ENCODE data around the gene KLHDC3. TPM values are rescaled to one million over a fixed set of nuclear protein-coding genes. Genes with fewer than 3 reads are reported as not detected.

The KLHDC3 gene
- total and polyA plus RNA-seq, 5 donors, result 97.3 to 176 (median 158) TPM

GRCh38 chr6:43013097-43013842, 779 bp upstream of the KLHDC3 start:
- ATAC-seq, result peak in 1 of 2 donors; percentile 49
- intact Hi-C loops (cut with DNase I), result loop anchor here in 2 of 4 donors (5.0 kb wide), 2 partner anchors 39 to 129 kb away; partner anchors contain the start of gene CUL7 (in 1 of the 2)
- no peak for DNase-seq
- H3K4me3 ChIP-seq (ENCODE audit: low read length), result peak overlapping the region; percentile 78
- H3K27me3 ChIP-seq (ENCODE audit: control insufficient read depth, insufficient read depth), result no peaks in the 10 kb centered on the region
- 3% methylated on average over 25 of the region's 25 CpGs for WGBS
- H3K9me3 ChIP-seq (ENCODE audit: control insufficient read depth, low read length), result no peaks in the 10 kb centered on the region
- peaks cover 3% of the 10 kb centered on the region for H3K4me1 ChIP-seq (ENCODE audit: control insufficient read depth, insufficient read depth, low read length)
- peak overlapping the region; percentile 59 for H3K27ac ChIP-seq (ENCODE audit: low read length)

GRCh38 chr6:43014434-43014909, 423 bp downstream of the KLHDC3 start:
- no peak for DNase-seq
- Histone ChIP-seq H3K27me3 (ENCODE audit: control insufficient read depth, insufficient read depth) (no peaks in the 10 kb centered on the region), H3K4me1 (ENCODE audit: control insufficient read depth, insufficient read depth, low read length) (peaks cover 3% of the 10 kb centered on the region), H3K9me3 (ENCODE audit: control insufficient read depth, low read length) (no peaks in the 10 kb centered on the region), H3K27ac (ENCODE audit: low read length) (peak overlapping the region; percentile 28), H3K4me3 (ENCODE audit: low read length) (peak overlapping the region; percentile 49)
- ATAC-seq, result no peak
- under 1% methylated on average over 7 of the region's 7 CpGs for WGBS
- intact Hi-C loops (cut with DNase I), result loop anchor here in 2 of 4 donors (5.0 kb wide), 2 partner anchors 38 to 128 kb away; partner anchors contain the start of gene CUL7 (in 1 of the 2)

- Histone ChIP-seq H3K27me3 (ENCODE audit: control insufficient read depth, insufficient read depth) (no peaks in the 10 kb centered on the region), H3K9me3 (ENCODE audit: control insufficient read depth, low read length) (no peaks in the 10 kb centered on the region), H3K4me1 (ENCODE audit: control insufficient read depth, insufficient read depth, low read length) (peaks cover 6% of the 10 kb centered on the region), H3K4me3 (ENCODE audit: low read length) (no peak overlapping the region), H3K27ac (ENCODE audit: low read length) (peak overlapping the region; percentile 46)
- intact Hi-C loops (cut with DNase I), result loop anchor here in 1 of 4 donors (5.0 kb wide), 1 partner anchor 36 kb away; the partner anchor contains the start of gene CUL7
- DNase-seq, result peak in 1 of 3 donors; percentile 25
- 63% methylated on average over 7 of the region's 7 CpGs for WGBS
- no peak for ATAC-seq
Observed at GRCh38 chr6:43016176-43016942, 2.3 kb downstream of the KLHDC3 start.

GRCh38 chr6:43016943-43017334, 2.9 kb downstream of the KLHDC3 start:
- WGBS, result 69% methylated on average over 12 of the region's 12 CpGs
- H3K27ac ChIP-seq (ENCODE audit: low read length), result peak overlapping the region; percentile 46
- DNase-seq (peak in 2 of 3 donors; percentile 71 to 72), ATAC-seq (no peak)
- no peak overlapping the region for H3K4me3 ChIP-seq (ENCODE audit: low read length)
- intact Hi-C loops (cut with DNase I), result loop anchor here in 1 of 4 donors (5.0 kb wide), 1 partner anchor 35 kb away; the partner anchor contains the start of gene CUL7
- peaks cover 6% of the 10 kb centered on the region for H3K4me1 ChIP-seq (ENCODE audit: control insufficient read depth, insufficient read depth, low read length)
- H3K9me3 ChIP-seq (ENCODE audit: control insufficient read depth, low read length), result no peaks in the 10 kb centered on the region
- no peaks in the 10 kb centered on the region for H3K27me3 ChIP-seq (ENCODE audit: control insufficient read depth, insufficient read depth)

GRCh38 chr6:43019152-43019551, 5.1 kb downstream of the KLHDC3 start:
- no peak for DNase-seq
- 91% methylated on average over 2 of the region's 2 CpGs for WGBS
- H3K27me3 ChIP-seq (ENCODE audit: control insufficient read depth, insufficient read depth), result no peaks in the 10 kb centered on the region
- H3K4me3 ChIP-seq (ENCODE audit: low read length), result no peak overlapping the region
- no peak for ATAC-seq
- H3K27ac ChIP-seq (ENCODE audit: low read length), result no peak overlapping the region
- H3K4me1 ChIP-seq (ENCODE audit: control insufficient read depth, insufficient read depth, low read length), result peaks cover 3% of the 10 kb centered on the region
- no peaks in the 10 kb centered on the region for H3K9me3 ChIP-seq (ENCODE audit: control insufficient read depth, low read length)
- intact Hi-C loops (cut with DNase I), result loop anchor here in 1 of 4 donors (5.0 kb wide), 1 partner anchor 33 kb away; the partner anchor contains the start of gene CUL7

- Histone ChIP-seq H3K9me3 (ENCODE audit: control insufficient read depth, low read length) (no peaks in the 10 kb centered on the region), H3K4me1 (ENCODE audit: control insufficient read depth, insufficient read depth, low read length) (peaks cover 3% of the 10 kb centered on the region), H3K27ac (ENCODE audit: low read length) (no peak overlapping the region), H3K27me3 (ENCODE audit: control insufficient read depth, insufficient read depth) (no peaks in the 10 kb centered on the region), H3K4me3 (ENCODE audit: low read length) (no peak overlapping the region)
- ATAC-seq (no peak), DNase-seq (no peak)
- intact Hi-C loops (cut with DNase I), result no loop called here
- 94% methylated on average over 3 of the region's 3 CpGs for WGBS
Observed at GRCh38 chr6:43020052-43020705, 6.1 kb downstream of the KLHDC3 start.

- no peaks in the 10 kb centered on the region for H3K9me3 ChIP-seq (ENCODE audit: control insufficient read depth, low read length)
- H3K27ac ChIP-seq (ENCODE audit: low read length), result peak overlapping the region; percentile 62
- 48% methylated on average over 5 of the region's 5 CpGs for WGBS
- H3K4me1 ChIP-seq (ENCODE audit: control insufficient read depth, insufficient read depth, low read length), result peaks cover 3% of the 10 kb centered on the region
- H3K27me3 ChIP-seq (ENCODE audit: control insufficient read depth, insufficient read depth), result no peaks in the 10 kb centered on the region
- DNase-seq, result peak in 1 of 3 donors; percentile 51
- intact Hi-C loops (cut with DNase I), result no loop called here
- peak overlapping the region; percentile 82 for H3K4me3 ChIP-seq (ENCODE audit: low read length)
- ATAC-seq, result peak; percentile 9 to 11
Observed at GRCh38 chr6:43020847-43021246, 6.8 kb downstream of the KLHDC3 start.

- Histone ChIP-seq H3K27me3 (ENCODE audit: control insufficient read depth, insufficient read depth) (no peaks in the 10 kb centered on the region), H3K27ac (ENCODE audit: low read length) (peak within 1 kb of the TSS; percentile 62), H3K4me1 (ENCODE audit: control insufficient read depth, insufficient read depth, low read length) (peaks cover 3% of the 10 kb centered on the region), H3K4me3 (ENCODE audit: low read length) (peak within 1 kb of the TSS; percentile 82), H3K9me3 (ENCODE audit: control insufficient read depth, low read length) (no peaks in the 10 kb centered on the region)
- intact Hi-C loops (cut with DNase I), result no loop called here
- under 1% methylated on average over 56 of the region's 56 CpGs for WGBS
- peak; percentile 85 to 89 for ATAC-seq
- DNase-seq, result peak; percentile 87 to 95 (median 93)
Observed at GRCh38 chr6:43021270-43022047, 7.4 kb downstream of the KLHDC3 start, which contains the start of gene RRP36. RRP36 (plus strand) TSS chr6:43021623; CDS start chr6:43021655, 32 bp downstream.

- DNase-seq, result no peak
- intact Hi-C loops (cut with DNase I), result no loop called here
- H3K27ac ChIP-seq (ENCODE audit: low read length), result no peak overlapping the region
- H3K4me1 ChIP-seq (ENCODE audit: control insufficient read depth, insufficient read depth, low read length), result peaks cover 3% of the 10 kb centered on the region
- no peak for ATAC-seq
- no peaks in the 10 kb centered on the region for H3K9me3 ChIP-seq (ENCODE audit: control insufficient read depth, low read length)
- no peaks in the 10 kb centered on the region for H3K27me3 ChIP-seq (ENCODE audit: control insufficient read depth, insufficient read depth)
- no peak overlapping the region for H3K4me3 ChIP-seq (ENCODE audit: low read length)
- WGBS, result 78% methylated on average over 2 of the region's 2 CpGs
Observed at GRCh38 chr6:43024436-43024835, 10.4 kb downstream of the KLHDC3 start.

GRCh38 chr6:43026365-43026764, 12.3 kb downstream of the KLHDC3 start:
- H3K27ac ChIP-seq (ENCODE audit: low read length), result no peak overlapping the region
- WGBS, result 90% methylated on average over 5 of the region's 5 CpGs
- intact Hi-C loops (cut with DNase I), result no loop called here
- no peak overlapping the region for H3K4me3 ChIP-seq (ENCODE audit: low read length)
- no peaks in the 10 kb centered on the region for H3K4me1 ChIP-seq (ENCODE audit: control insufficient read depth, insufficient read depth, low read length)
- DNase-seq (no peak), ATAC-seq (no peak)
- no peaks in the 10 kb centered on the region for H3K9me3 ChIP-seq (ENCODE audit: control insufficient read depth, low read length)
- H3K27me3 ChIP-seq (ENCODE audit: control insufficient read depth, insufficient read depth), result no peaks in the 10 kb centered on the region
